ENCODE data around the gene GRIK4. TPM values are rescaled to one million over a fixed set of nuclear protein-coding genes. Genes with fewer than 3 reads are reported as not detected.
A peak's percentile ranks its signal among the peaks of the same experiment; 100 is the strongest.

GRIK4 gene
- polyA plus RNA-seq, 1 experiment = 0.55 TPM

DNA sequence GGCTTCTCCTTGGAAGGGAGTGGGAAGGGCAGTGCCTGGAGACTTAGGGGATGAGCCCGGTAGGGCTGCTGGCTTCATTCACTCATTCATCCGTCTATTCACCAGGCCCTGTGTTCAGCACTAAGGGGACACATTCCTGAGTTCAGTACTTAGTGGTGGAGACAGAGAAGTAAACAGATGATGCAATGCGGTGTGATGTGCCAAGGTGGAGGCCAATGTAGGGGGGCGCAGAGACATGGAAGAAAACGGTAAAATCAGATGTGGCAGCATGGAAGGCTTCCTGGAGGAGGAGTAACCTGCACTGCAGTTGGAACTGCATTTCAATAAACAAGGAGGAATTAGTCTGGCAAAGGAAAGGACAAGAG is 21.3 kb downstream of the GRIK4 start:
- Histone ChIP-seq H3K27me3 (ENCODE audit: control insufficient read depth, insufficient read depth, low read length) (no peaks in the 10 kb centered on the region), H3K27ac (ENCODE audit: low read depth, low read length) (peak overlapping the region; percentile 3), H3K9me3 (ENCODE audit: control insufficient read depth, insufficient read depth, low read length) (no peaks in the 10 kb centered on the region), H3K4me3 (ENCODE audit: low read depth, low read length) (no peak overlapping the region)
- TF ChIP-seq, protein P1, sequence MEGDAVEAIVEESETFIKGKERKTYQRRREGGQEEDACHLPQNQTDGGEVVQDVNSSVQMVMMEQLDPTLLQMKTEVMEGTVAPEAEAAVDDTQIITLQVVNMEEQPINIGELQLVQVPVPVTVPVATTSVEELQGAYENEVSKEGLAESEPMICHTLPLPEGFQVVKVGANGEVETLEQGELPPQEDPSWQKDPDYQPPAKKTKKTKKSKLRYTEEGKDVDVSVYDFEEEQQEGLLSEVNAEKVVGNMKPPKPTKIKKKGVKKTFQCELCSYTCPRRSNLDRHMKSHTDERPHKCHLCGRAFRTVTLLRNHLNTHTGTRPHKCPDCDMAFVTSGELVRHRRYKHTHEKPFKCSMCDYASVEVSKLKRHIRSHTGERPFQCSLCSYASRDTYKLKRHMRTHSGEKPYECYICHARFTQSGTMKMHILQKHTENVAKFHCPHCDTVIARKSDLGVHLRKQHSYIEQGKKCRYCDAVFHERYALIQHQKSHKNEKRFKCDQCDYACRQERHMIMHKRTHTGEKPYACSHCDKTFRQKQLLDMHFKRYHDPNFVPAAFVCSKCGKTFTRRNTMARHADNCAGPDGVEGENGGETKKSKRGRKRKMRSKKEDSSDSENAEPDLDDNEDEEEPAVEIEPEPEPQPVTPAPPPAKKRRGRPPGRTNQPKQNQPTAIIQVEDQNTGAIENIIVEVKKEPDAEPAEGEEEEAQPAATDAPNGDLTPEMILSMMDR (IDR thresholded peaks at IDR 0.05; ENCODE audit: low read depth, low read length) = no peak
- POLR2A ChIA-PET = no interaction called here
- CTCF ChIA-PET = no interaction called here
- DNase-seq (ENCODE audit: low read depth, low spot score) = no peak

DNA sequence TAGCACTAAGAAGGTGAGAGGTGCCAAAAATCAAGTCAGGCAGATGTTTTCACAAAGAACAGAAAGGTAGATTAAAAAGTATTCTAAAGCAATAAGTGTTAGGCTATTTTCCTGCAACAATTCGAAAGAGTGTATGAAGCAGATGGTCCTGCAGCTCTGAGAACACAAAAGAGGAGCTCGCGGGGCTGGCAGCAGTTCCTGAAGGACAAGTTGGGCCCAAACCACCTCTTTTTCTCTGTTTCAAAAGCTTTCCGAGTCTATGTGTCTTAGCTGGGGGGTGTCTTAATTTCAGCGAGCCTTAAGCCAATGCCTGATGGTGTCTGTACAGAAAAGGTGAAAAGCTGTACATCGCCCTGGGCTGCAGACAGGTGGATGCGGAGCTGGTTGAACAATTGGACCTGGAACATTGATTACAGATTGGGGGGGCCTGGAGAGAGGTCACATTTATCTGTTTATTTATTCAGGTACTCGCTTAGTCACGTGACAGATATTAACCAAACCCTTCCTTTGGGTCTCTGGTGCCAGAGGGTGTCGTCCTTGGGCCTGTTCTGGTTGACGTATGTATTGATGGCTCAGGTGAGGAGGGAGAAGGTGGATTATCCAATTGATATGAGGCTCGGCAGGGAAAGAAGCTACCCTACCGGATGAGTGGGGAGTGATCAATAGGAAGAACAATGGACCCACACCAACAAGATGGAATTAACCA is 24.7 kb downstream of the GRIK4 start:
- DNase-seq (ENCODE audit: low read depth, low spot score) = no peak
- TF ChIP-seq, protein P1 (IDR thresholded peaks at IDR 0.05; ENCODE audit: low read depth, low read length) = no peak
- POLR2A ChIA-PET = no interaction called here
- Histone ChIP-seq H3K4me3 (ENCODE audit: low read depth, low read length) (no peak overlapping the region), H3K27ac (ENCODE audit: low read depth, low read length) (no peak overlapping the region), H3K27me3 (ENCODE audit: control insufficient read depth, insufficient read depth, low read length) (no peaks in the 10 kb centered on the region), H3K9me3 (ENCODE audit: control insufficient read depth, insufficient read depth, low read length) (no peaks in the 10 kb centered on the region)
- CTCF ChIA-PET = interaction anchor here (1.7 kb wide), 1 partner anchor 149 kb away, joined by 5 read pairs; no protein-coding TSS in a partner anchor

DNA sequence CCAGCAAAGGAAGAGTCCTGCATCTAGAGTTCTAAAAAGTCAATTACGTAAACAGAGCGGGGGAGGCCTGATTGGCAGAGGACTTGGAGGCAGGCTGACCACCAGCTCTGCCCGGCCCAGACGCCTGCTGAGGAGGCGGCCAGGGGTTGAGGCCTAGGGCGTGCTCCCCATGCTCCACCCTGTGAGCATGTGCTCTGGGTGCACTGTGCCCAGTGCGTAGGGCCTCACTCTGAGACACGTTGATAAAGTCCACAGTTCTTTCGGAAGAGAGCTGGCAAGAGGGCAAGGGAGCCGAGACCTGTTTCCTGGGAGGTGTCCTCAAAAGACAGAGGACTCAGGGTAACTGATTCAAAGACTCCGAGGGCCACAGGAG is 25.2 kb downstream of the GRIK4 start:
- no peak overlapping the region for H3K27ac ChIP-seq (ENCODE audit: low read depth, low read length)
- ChIA-PET POLR2A (interaction anchor here (0.6 kb wide), 1 partner anchor 271 kb away, joined by 3 read pairs; no protein-coding TSS in a partner anchor), CTCF (interaction anchor here (1.7 kb wide), 1 partner anchor 148 kb away, joined by 5 read pairs; no protein-coding TSS in a partner anchor)
- H3K27me3 ChIP-seq (ENCODE audit: control insufficient read depth, insufficient read depth, low read length) = no peaks in the 10 kb centered on the region
- DNase-seq (ENCODE audit: low read depth, low spot score) = no peak
- no peaks in the 10 kb centered on the region for H3K9me3 ChIP-seq (ENCODE audit: control insufficient read depth, insufficient read depth, low read length)
- H3K4me3 ChIP-seq (ENCODE audit: low read depth, low read length) = no peak overlapping the region
- TF ChIP-seq, protein P1 (IDR thresholded peaks at IDR 0.05; ENCODE audit: low read depth, low read length) = no peak

DNA sequence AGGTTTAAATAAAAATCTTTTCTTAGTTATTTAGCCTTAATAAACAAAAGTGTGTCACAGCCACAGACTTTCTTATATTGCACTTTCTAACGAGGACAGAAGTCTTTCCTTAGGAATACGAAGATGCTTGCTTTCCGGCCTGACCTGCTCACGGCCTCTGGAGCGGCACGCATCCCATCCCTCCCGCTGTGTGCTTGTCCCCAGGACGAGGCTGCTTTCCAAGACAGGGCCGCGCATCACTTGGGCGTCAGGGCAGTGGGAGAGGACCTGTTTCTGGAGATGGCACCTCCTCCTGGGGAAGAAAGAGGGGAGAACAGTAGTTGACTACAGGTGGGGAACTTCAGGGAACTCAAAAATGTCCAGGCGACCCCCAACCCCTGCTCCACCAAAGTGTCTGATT is 26.4 kb downstream of the GRIK4 start:
- no peak for DNase-seq (ENCODE audit: low read depth, low spot score)
- ChIA-PET CTCF (no interaction called here), POLR2A (no interaction called here)
- Histone ChIP-seq H3K27ac (ENCODE audit: low read depth, low read length) (no peak overlapping the region), H3K9me3 (ENCODE audit: control insufficient read depth, insufficient read depth, low read length) (no peaks in the 10 kb centered on the region), H3K4me3 (ENCODE audit: low read depth, low read length) (no peak overlapping the region), H3K27me3 (ENCODE audit: control insufficient read depth, insufficient read depth, low read length) (no peaks in the 10 kb centered on the region)
- TF ChIP-seq, protein P1 (IDR thresholded peaks at IDR 0.05; ENCODE audit: low read depth, low read length) = no peak

DNA sequence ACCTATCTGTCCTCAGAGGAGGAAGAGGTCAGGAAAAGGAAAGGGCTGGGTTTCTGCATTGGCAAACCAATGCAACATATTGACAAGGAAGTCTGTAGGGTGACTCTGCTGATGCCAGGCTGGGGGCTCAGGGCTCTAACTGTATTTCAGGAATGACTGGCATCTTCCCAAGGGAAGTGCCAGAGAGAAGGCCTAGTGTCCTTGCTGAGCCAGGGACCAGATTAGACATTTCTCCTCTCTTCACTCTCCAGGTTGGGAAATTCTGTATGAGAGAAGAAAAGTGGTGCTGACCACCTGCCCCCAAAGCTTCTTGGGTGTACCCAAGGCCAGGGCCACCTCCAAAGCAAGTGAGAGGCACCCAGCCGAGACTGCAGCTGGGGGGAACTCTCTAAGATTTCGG is 27.2 kb downstream of the GRIK4 start:
- ChIA-PET POLR2A (no interaction called here), CTCF (no interaction called here)
- Histone ChIP-seq H3K27me3 (ENCODE audit: control insufficient read depth, insufficient read depth, low read length) (no peaks in the 10 kb centered on the region), H3K9me3 (ENCODE audit: control insufficient read depth, insufficient read depth, low read length) (no peaks in the 10 kb centered on the region), H3K27ac (ENCODE audit: low read depth, low read length) (no peak overlapping the region), H3K4me3 (ENCODE audit: low read depth, low read length) (no peak overlapping the region)
- DNase-seq (ENCODE audit: low read depth, low spot score) = no peak
- TF ChIP-seq, protein P1 (IDR thresholded peaks at IDR 0.05; ENCODE audit: low read depth, low read length) = no peak

Data from AG04450 (cell line).